Stimulated activated CD8-positive, alpha-beta memory T cell treated with anti-CD3 and anti-CD28 coated beads, Interleukin-7, amount 100 ng/mL, for 1 hour (primary cell): ENCODE data around the gene STAT1.

Experiments used
- DNase-seq, 2 donors: peaks; one replicate each; pipeline ENCODE4 v3.0.0-alpha.2; 2020; ENCODE audit warnings: low read depth in 2 of 2

Gene STAT1

GRCh38 chr2:191031256-191031655 is 17.3 kb upstream of the STAT1 start:
- no peak for DNase-seq

- no peak for DNase-seq
Observed at GRCh38 chr2:191030521-191031154, 16.7 kb upstream of the STAT1 start.

- no peak for DNase-seq
Observed at GRCh38 chr2:191029280-191029950, 15.4 kb upstream of the STAT1 start.

GRCh38 chr2:191026377-191026776 is 12.4 kb upstream of the STAT1 start:
- no peak for DNase-seq

GRCh38 chr2:191025135-191025534 is 11.2 kb upstream of the STAT1 start:
- no peak for DNase-seq

GRCh38 chr2:191023235-191023679 is 9.3 kb upstream of the STAT1 start:
- DNase-seq, result no peak

- no peak for DNase-seq
Observed at GRCh38 chr2:191020742-191021381, 6.9 kb upstream of the STAT1 start.

GRCh38 chr2:191020221-191020741 is 6.3 kb upstream of the STAT1 start:
- DNase-seq, result peak; percentile 88 to 93

- DNase-seq, result no peak
Observed at GRCh38 chr2:191019376-191019775, 5.4 kb upstream of the STAT1 start.

- DNase-seq, result no peak
Observed at GRCh38 chr2:191018643-191019119, 4.7 kb upstream of the STAT1 start.

- DNase-seq, result no peak
Observed at GRCh38 chr2:191018048-191018447, 4.1 kb upstream of the STAT1 start.

- DNase-seq, result no peak
Observed at GRCh38 chr2:191015831-191016230, 1.9 kb upstream of the STAT1 start.

GRCh38 chr2:191015239-191015638 is 1.3 kb upstream of the STAT1 start:
- DNase-seq, result no peak

GRCh38 chr2:191014653-191015020 is 666 bp upstream of the STAT1 start:
- DNase-seq, result no peak

- DNase-seq, result no peak
Observed at GRCh38 chr2:191013682-191013931, 364 bp downstream of the STAT1 start.

GRCh38 chr2:191012845-191013681 is 908 bp downstream of the STAT1 start:
- no peak for DNase-seq

GRCh38 chr2:191012346-191012745 is 1.6 kb downstream of the STAT1 start:
- DNase-seq, result no peak

GRCh38 chr2:191010887-191011885 is 2.8 kb downstream of the STAT1 start:
- DNase-seq, result no peak

- DNase-seq, result no peak
Observed at GRCh38 chr2:191009541-191010374, 4.2 kb downstream of the STAT1 start.

GRCh38 chr2:191008286-191008685 is 5.7 kb downstream of the STAT1 start:
- DNase-seq, result no peak
